ENCODE data around the gene KLHL40.

- TF ChIP-seq PAX5 (IDR thresholded peaks at IDR 0.05; ENCODE audit: borderline replicate concordance, low read depth, low read length) (no peak), TAF1 (IDR thresholded peaks at IDR 0.05; ENCODE audit: borderline replicate concordance, low read depth, low read length) (no peak), HSF1 (IDR thresholded peaks at IDR 0.05; ENCODE audit: low read depth, low read length) (no peak), NRF1 (conservative IDR thresholded peaks at IDR 0.05; ENCODE audit: low read depth, low read length) (no peak), REST (IDR thresholded peaks at IDR 0.05; ENCODE audit: low read depth, low read length) (no peak), SUZ12 (IDR thresholded peaks at IDR 0.05; ENCODE audit: unreplicated experiment) (no peak), BCL11A (IDR thresholded peaks at IDR 0.05; ENCODE audit: low read depth, low read length) (no peak), CTCF (IDR thresholded peaks at IDR 0.05 in 2 of 3, conservative IDR thresholded peaks at IDR 0.05 in 1 of 3; ENCODE audit: control insufficient read depth in 2 of 3, extremely low read depth in 1 of 3, insufficient read depth in 1 of 3, low read depth in 3 of 3, low read length in 3 of 3) (no peak), EZH2 (IDR thresholded peaks at IDR 0.05; ENCODE audit: borderline replicate concordance, control insufficient read depth, low read depth, low read length) (no peak), ASH2L (IDR thresholded peaks at IDR 0.05; ENCODE audit: borderline replicate concordance, low read depth) (no peak), SIN3A (IDR thresholded peaks at IDR 0.05; ENCODE audit: low read depth, low read length) (no peak), HCFC1 (IDR thresholded peaks at IDR 0.05; ENCODE audit: low read length) (no peak)
These were observed 17.8 kb downstream of the KLHL40 start for GRCh38 chr3:42702982-42703694.
